AG04450 (cell line): ENCODE measurements around the gene PARP3. TPM values are rescaled to one million over a fixed set of nuclear protein-coding genes. Genes with fewer than 3 reads are reported as not detected.
"Not testable (repeated sequence)": the region's sequence is repeated elsewhere in the genome, so short reads cannot be mapped to it uniquely, and the experiment has no call there.

Experiments
- CTCF ChIA-PET: fragments of 300-600, 350-600 bp; formaldehyde crosslinking; extraction: SDS; loops from one replicate; lab custom pipeline; 2022; ENCODE audit warnings: antibody characterized with exemption, inconsistent platforms; lab: Charles Lee
- POLR2A ChIA-PET: fragments of 350-600 bp; formaldehyde crosslinking; extraction: SDS; loops from one replicate; lab custom pipeline; 2021; ENCODE audit warnings: antibody characterized with exemption, inconsistent platforms; lab: Yijun Ruan, JAX
- DNase-seq: peaks from one replicate; pipeline ENCODE4 v3.0.0-alpha.2; 2011; ENCODE audit warnings: low read depth, low spot score
- H3K27ac ChIP-seq: one replicate; pipeline ENCODE4 v1.5.1; 2012; ENCODE audit warnings: low read depth, low read length, control low read depth
- H3K27me3 ChIP-seq: one replicate; pipeline ENCODE4 v1.6.0; 2012; ENCODE audit warnings: low read length; ENCODE audit not compliant: control insufficient read depth, insufficient read depth
- H3K4me3 ChIP-seq: 2 replicates; pipeline ENCODE4 v1.5.1; 2011; ENCODE audit warnings: mild to moderate bottlenecking, low read depth, low read length, control low read depth
- H3K9me3 ChIP-seq: 2 replicates; pipeline ENCODE4 v1.5.1; 2012; ENCODE audit warnings: low read length; ENCODE audit not compliant: control insufficient read depth, insufficient read depth
- CTCF ChIP-seq: IDR thresholded peaks from 2 replicates; pipeline ENCODE4 v1.5.1; 2011; ENCODE audit warnings: low read depth, low read length, control low read depth, inconsistent platforms
- polyA plus RNA-seq: library from polyadenylated mRNA; depleted of rRNA; stranded (reverse); fragments of >200 nt; gene quantifications from 2 replicates; pipeline ENCODE4 v1.2.3, GENCODE V29; 2011

The PARP3 gene
- polyA plus RNA-seq, 1 experiment, result 7.5 TPM

GRCh38 chr3:51921081-51921578 lies 21.0 kb upstream of the PARP3 start:
- Histone ChIP-seq H3K27ac (no peak overlapping the region), H3K27me3 (no peaks in the 10 kb centered on the region), H3K4me3 (no peak overlapping the region), H3K9me3 (no peaks in the 10 kb centered on the region)
- ChIA-PET POLR2A (no interaction called here), CTCF (no interaction called here)
- no peak for DNase-seq
- TF ChIP-seq CTCF, result no peak

GRCh38 chr3:51927061-51927977 lies 14.8 kb upstream of the PARP3 start:
- DNase-seq, result no peak
- no peak for TF ChIP-seq CTCF
- H3K27me3 ChIP-seq, result no peaks in the 10 kb centered on the region
- POLR2A ChIA-PET, result no interaction called here
- H3K27ac ChIP-seq, result no peak overlapping the region
- CTCF ChIA-PET, result interaction anchor here (0.6 to 1.2 kb wide), 3 partner anchors 14 to 493 kb away, joined by 3 to 7 read pairs (median 4); partner anchors contain the start of gene RRP9
- no peaks in the 10 kb centered on the region for H3K9me3 ChIP-seq
- H3K4me3 ChIP-seq, result no peak overlapping the region

- Histone ChIP-seq H3K27me3 (no peaks in the 10 kb centered on the region), H3K4me3 (no peak overlapping the region), H3K9me3 (no peaks in the 10 kb centered on the region), H3K27ac (no peak overlapping the region)
- DNase-seq, result no peak
- ChIA-PET CTCF (no interaction called here), POLR2A (no interaction called here)
- no peak for TF ChIP-seq CTCF
Observed at GRCh38 chr3:51928438-51928837, 13.7 kb upstream of the PARP3 start.

- POLR2A ChIA-PET, H3K4me3 ChIP-seq, CTCF ChIA-PET: not testable (repeated sequence)
Observed at GRCh38 chr3:51928981-51929380, 13.2 kb upstream of the PARP3 start.

GRCh38 chr3:51929420-51930003 lies 12.7 kb upstream of the PARP3 start:
- Histone ChIP-seq H3K27ac (no peak overlapping the region), H3K27me3 (no peaks in the 10 kb centered on the region), H3K4me3 (no peak overlapping the region), H3K9me3 (no peaks in the 10 kb centered on the region)
- no peak for DNase-seq
- ChIA-PET POLR2A (no interaction called here), CTCF (no interaction called here)
- TF ChIP-seq CTCF, result no peak

More at GRCh38 chr3:51928981-51929380, 13.2 kb upstream of the PARP3 start:
- not testable (repeated sequence) for DNase-seq, H3K9me3 ChIP-seq, H3K27me3 ChIP-seq, H3K27ac ChIP-seq
